SK-N-SH (cell line): Measurements from ENCODE around the gene GCN1. TPM values are rescaled to one million over a fixed set of nuclear protein-coding genes. Genes with fewer than 3 reads are reported as not detected.

ENCODE experiments used
- CTCF ChIA-PET: fragments of 300-600, 350-600 bp; formaldehyde crosslinking; extraction: SDS; loops from one replicate; lab custom pipeline; 2021; lab: Yijun Ruan, JAX
- POLR2A ChIA-PET: fragments of 350-600 bp; sonication (Branson Sonifier 250); formaldehyde crosslinking; extraction: SDS; loops from one replicate; lab custom pipeline; 2020; ENCODE audit warnings: antibody characterized with exemption, inconsistent platforms; lab: Yijun Ruan, JAX
- DNase-seq: peaks from one replicate; pipeline ENCODE4 v3.0.0; 2012
- H2AFZ ChIP-seq: fragments of 200-600 bp; sonication (generic); 2 replicates; pipeline ENCODE4 v1.8.1; 2016; ENCODE audit warnings: antibody characterized with exemption, mild to moderate bottlenecking, low read depth
- H3F3A ChIP-seq: fragments of 200-600 bp; sonication (generic); replicated peaks from 2 replicates; pipeline ENCODE3; 2016; ENCODE audit warnings: antibody characterized with exemption, mild to moderate bottlenecking; ENCODE audit not compliant: insufficient read depth
- H3K27ac ChIP-seq, 2 experiments: fragments of 200-500 bp in 1 of 2; fragments of 200-600 bp in 1 of 2; sonication (Bioruptor generic) in 1 of 2; sonication (generic), shearing (Covaris generic) in 1 of 2; 2 replicates each; pipeline versions ENCODE4 v1.5.1 to v1.6.1; 2014 to 2016; ENCODE audit warnings: low read depth in 2 of 2, inconsistent platforms in 1 of 2, low read length in 1 of 2, mild to moderate bottlenecking in 1 of 2, mixed read lengths in 1 of 2
- H3K27me3 ChIP-seq: fragments of 200-600 bp; sonication (generic), shearing (Covaris generic); 2 replicates; pipeline ENCODE4 v1.6.1; 2016; ENCODE audit warnings: mixed run types; ENCODE audit not compliant: insufficient read depth
- H3K36me3 ChIP-seq, 2 experiments: fragments of 200-500 bp in 1 of 2; fragments of 200-600 bp in 1 of 2; sonication (Bioruptor generic) in 1 of 2; sonication (generic) in 1 of 2; replicated peaks in 1 of 2; 2 replicates each; pipeline versions ENCODE3 to v1.5.1; 2014 to 2016; ENCODE audit warnings: low read length in 1 of 2, mild to moderate bottlenecking in 1 of 2; ENCODE audit not compliant: insufficient read depth in 2 of 2, control insufficient read depth in 1 of 2
- H3K4me1 ChIP-seq, 2 experiments: fragments of 200-500 bp in 1 of 2; fragments of 200-600 bp in 1 of 2; sonication (Bioruptor generic) in 1 of 2; sonication (generic), shearing (Covaris generic) in 1 of 2; 2 replicates each; pipeline versions ENCODE4 v1.5.1 to v1.6.1; 2014 to 2016; ENCODE audit warnings: low read depth in 1 of 2, low read length in 1 of 2, mixed run types in 1 of 2; ENCODE audit not compliant: insufficient read depth in 2 of 2, control insufficient read depth in 1 of 2
- H3K4me2 ChIP-seq: fragments of 200-600 bp; sonication (generic), shearing (Covaris generic); 2 replicates; pipeline ENCODE4 v1.6.1; 2017; ENCODE audit warnings: mixed run types
- H3K4me3 ChIP-seq, 2 experiments: fragments of 200-500 bp in 1 of 2; fragments of 200-600 bp in 1 of 2; sonication (Bioruptor generic) in 1 of 2; sonication (generic), shearing (Covaris generic) in 1 of 2; 2 replicates each; pipeline versions ENCODE4 v1.5.1 to v1.8.1; 2014 to 2016; ENCODE audit warnings: low read depth in 2 of 2, inconsistent platforms in 1 of 2, low read length in 1 of 2, mild to moderate bottlenecking in 1 of 2, mixed read lengths in 1 of 2, moderate library complexity in 1 of 2
- H3K79me2 ChIP-seq: fragments of 200-600 bp; sonication (generic); 2 replicates; pipeline ENCODE4 v1.8.1; 2017; ENCODE audit warnings: mild to moderate bottlenecking; ENCODE audit not compliant: insufficient read depth
- H3K9ac ChIP-seq: fragments of 200-600 bp; sonication (generic); 2 replicates; pipeline ENCODE4 v1.6.1; 2017; ENCODE audit warnings: mixed run types
- H3K9me2 ChIP-seq: fragments of 200-600 bp; sonication (generic); 2 replicates; pipeline ENCODE4 v1.6.1; 2017; ENCODE audit warnings: mixed run types
- H3K9me3 ChIP-seq: fragments of 200-600 bp; sonication (generic); 2 replicates; pipeline ENCODE4 v1.6.1; 2017; ENCODE audit warnings: mixed run types, mild to moderate bottlenecking, moderate library complexity
- H4K20me1 ChIP-seq: fragments of 200-600 bp; sonication (generic); 2 replicates; pipeline ENCODE4 v1.6.1; 2017; ENCODE audit warnings: mild to moderate bottlenecking, mixed run types; ENCODE audit not compliant: insufficient read depth
- CHD2 ChIP-seq: fragments of 150-350 bp; IDR thresholded peaks from 2 replicates; pipeline ENCODE4 v1.6.1; 2018; ENCODE audit warnings: low read length; ENCODE audit not compliant: partially characterized antibody
- ELF1 ChIP-seq: IDR thresholded peaks from 2 replicates; pipeline ENCODE4 v1.4.0; 2012
- EP300 ChIP-seq, 2 experiments: IDR thresholded peaks; 2 replicates each; pipeline versions ENCODE4 v1.4.0 to v1.6.1; 2012; ENCODE audit warnings: borderline replicate concordance in 1 of 2, low read depth in 1 of 2, low read length in 1 of 2
- EZH2phosphoT487 ChIP-seq: fragments of 200-600 bp; sonication (generic); IDR thresholded peaks from 2 replicates; pipeline ENCODE4 v1.6.1; 2017; ENCODE audit warnings: low read depth, mixed run types, mild to moderate bottlenecking, antibody characterized with exemption, moderate library complexity, borderline replicate concordance
- FOSL2 ChIP-seq: IDR thresholded peaks from 2 replicates; pipeline ENCODE4 v1.4.0; 2012; ENCODE audit warnings: low read depth, mild to moderate bottlenecking, moderate library complexity, borderline replicate concordance
- FOXJ3 ChIP-seq: sonication (generic); formaldehyde crosslinking; IDR thresholded peaks from 2 replicates; pipeline ENCODE4 v1.5.1; 2020; ENCODE audit warnings: mild to moderate bottlenecking, missing genetic modification reagents
- GATA2 ChIP-seq: sonication (generic); formaldehyde crosslinking; IDR thresholded peaks from 2 replicates; pipeline ENCODE4 v1.5.0; 2020; ENCODE audit warnings: mild to moderate bottlenecking, missing genetic modification reagents
- JUND ChIP-seq: IDR thresholded peaks from 2 replicates; pipeline ENCODE4 v1.4.0; 2012
- MXI1 ChIP-seq: IDR thresholded peaks from 2 replicates; pipeline ENCODE4 v1.6.1; 2012; ENCODE audit warnings: mild to moderate bottlenecking, low read depth, low read length, improper control_type of control experiment
- NFIC ChIP-seq: IDR thresholded peaks from 2 replicates; pipeline ENCODE4 v1.4.0; 2012; ENCODE audit warnings: borderline replicate concordance
- NRF1 ChIP-seq: IDR thresholded peaks from 2 replicates; pipeline ENCODE4 v1.6.1; 2012; ENCODE audit warnings: low read depth, mild to moderate bottlenecking, low read length
- RAD21 ChIP-seq: IDR thresholded peaks from 2 replicates; pipeline ENCODE4 v1.6.1; 2012; ENCODE audit warnings: mild to moderate bottlenecking, low read length
- RFX5 ChIP-seq: IDR thresholded peaks from 2 replicates; pipeline ENCODE4 v1.6.1; 2012; ENCODE audit warnings: mild to moderate bottlenecking, improper control_type of control experiment, low read length
- RXRA ChIP-seq: IDR thresholded peaks from 2 replicates; pipeline ENCODE4 v1.4.0; 2012; ENCODE audit warnings: low read depth, mild to moderate bottlenecking, borderline replicate concordance
- TEAD4 ChIP-seq: IDR thresholded peaks from 2 replicates; pipeline ENCODE4 v1.4.0; 2012; ENCODE audit warnings: mild to moderate bottlenecking, borderline replicate concordance; ENCODE audit not compliant: insufficient read depth
- YY1 ChIP-seq: IDR thresholded peaks from 2 replicates; pipeline ENCODE4 v1.4.0; 2012; ENCODE audit warnings: low read depth, mild to moderate bottlenecking
- WGBS: methylation state at CpG from one replicate; pipeline ENCODE4 v1.1.6; 2017; ENCODE audit warnings: low lambda C conversion rate; 5-methylcytosine and 5-hydroxymethylcytosine counted together
- polyA plus RNA-seq, 3 experiments: library from polyadenylated mRNA; depleted of rRNA; stranded (reverse); fragments of >200 nt; gene quantifications; 2 replicates each; pipeline ENCODE4 v1.2.3, GENCODE V29; 2012
- TF ChIP-seq, protein P1 (sequence below): IDR thresholded peaks from 2 replicates; pipeline ENCODE4 v1.4.0; 2012; ENCODE audit warnings: low read depth, borderline replicate concordance
- TF ChIP-seq, protein P2 (sequence below): fragments of 200-600 bp; sonication (generic); IDR thresholded peaks from 2 replicates; pipeline ENCODE4 v1.6.1; 2017; ENCODE audit warnings: antibody characterized with exemption, mild to moderate bottlenecking, moderate library complexity
- TF ChIP-seq, protein P3 (sequence below): IDR thresholded peaks from 2 replicates; pipeline ENCODE4; 2012
- TF ChIP-seq, protein P4 (sequence below): fragments of 150-350 bp; IDR thresholded peaks from 2 replicates; pipeline ENCODE4 v1.6.1; 2016; ENCODE audit warnings: mild to moderate bottlenecking, low read depth, low read length

The GCN1 gene
- polyA plus RNA-seq, 1 of the 3 experiments (the other 2 are of a cell fraction), result 54.4 TPM

DNA sequence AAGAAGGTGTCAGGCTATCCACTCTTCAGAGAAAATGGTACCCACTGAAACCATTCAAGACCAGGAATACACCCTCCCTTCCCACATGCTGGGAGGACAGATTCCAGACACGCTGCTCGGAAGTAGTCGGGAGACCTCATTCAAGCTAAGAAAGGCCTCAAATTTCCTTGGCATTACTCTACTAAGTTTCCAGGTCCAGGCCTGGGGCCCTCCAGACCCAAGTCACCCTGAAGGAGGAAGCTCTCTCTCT lies 33.5 kb upstream of the GCN1 start:
- H2AFZ ChIP-seq, result no peak overlapping the region
- WGBS, result 72% methylated on average over 3 of the region's 3 CpGs
- peaks cover 22% of the 10 kb centered on the region for H4K20me1 ChIP-seq

More for the DNA sequence above, 33.5 kb upstream of the GCN1 start:
- H3K36me3 ChIP-seq, result peaks cover 19 to 23% of the 10 kb centered on the region in 2 experiments
- H3K9me3 ChIP-seq, result no peaks in the 10 kb centered on the region
- H3K9me2 ChIP-seq, result no peaks in the 10 kb centered on the region
- H3K27ac ChIP-seq, result peak overlapping the region in 1 of 2 experiments; percentile 10; a peak in 1 of 4 replicates
- peak overlapping the region; percentile 91 for H3K4me2 ChIP-seq
- peaks cover 45% of the 10 kb centered on the region for H3F3A ChIP-seq
- peaks cover 58 to 69% of the 10 kb centered on the region in 2 experiments for H3K4me1 ChIP-seq
- DNase-seq, result no peak
- TF ChIP-seq MXI1 (no peak), JUND (no peak), EP300 (IDR thresholded peaks at IDR 0.05; ENCODE audit: borderline replicate concordance in 1 of 2, low read depth in 1 of 2, low read length in 1 of 2) (no peak), FOXJ3 (CRISPR knock-in tag) (no peak), RFX5 (no peak), RAD21 (no peak), NFIC (no peak), ELF1 (no peak), GATA2 (CRISPR knock-in tag) (no peak), NRF1 (no peak), YY1 (no peak), CHD2 (no peak), FOSL2 (no peak), RXRA (no peak), TEAD4 (no peak), EZH2phosphoT487 (no peak)
- TF ChIP-seq, protein P1, sequence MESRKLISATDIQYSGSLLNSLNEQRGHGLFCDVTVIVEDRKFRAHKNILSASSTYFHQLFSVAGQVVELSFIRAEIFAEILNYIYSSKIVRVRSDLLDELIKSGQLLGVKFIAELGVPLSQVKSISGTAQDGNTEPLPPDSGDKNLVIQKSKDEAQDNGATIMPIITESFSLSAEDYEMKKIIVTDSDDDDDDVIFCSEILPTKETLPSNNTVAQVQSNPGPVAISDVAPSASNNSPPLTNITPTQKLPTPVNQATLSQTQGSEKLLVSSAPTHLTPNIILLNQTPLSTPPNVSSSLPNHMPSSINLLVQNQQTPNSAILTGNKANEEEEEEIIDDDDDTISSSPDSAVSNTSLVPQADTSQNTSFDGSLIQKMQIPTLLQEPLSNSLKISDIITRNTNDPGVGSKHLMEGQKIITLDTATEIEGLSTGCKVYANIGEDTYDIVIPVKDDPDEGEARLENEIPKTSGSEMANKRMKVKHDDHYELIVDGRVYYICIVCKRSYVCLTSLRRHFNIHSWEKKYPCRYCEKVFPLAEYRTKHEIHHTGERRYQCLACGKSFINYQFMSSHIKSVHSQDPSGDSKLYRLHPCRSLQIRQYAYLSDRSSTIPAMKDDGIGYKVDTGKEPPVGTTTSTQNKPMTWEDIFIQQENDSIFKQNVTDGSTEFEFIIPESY, result no peak
- TF ChIP-seq, protein P2, sequence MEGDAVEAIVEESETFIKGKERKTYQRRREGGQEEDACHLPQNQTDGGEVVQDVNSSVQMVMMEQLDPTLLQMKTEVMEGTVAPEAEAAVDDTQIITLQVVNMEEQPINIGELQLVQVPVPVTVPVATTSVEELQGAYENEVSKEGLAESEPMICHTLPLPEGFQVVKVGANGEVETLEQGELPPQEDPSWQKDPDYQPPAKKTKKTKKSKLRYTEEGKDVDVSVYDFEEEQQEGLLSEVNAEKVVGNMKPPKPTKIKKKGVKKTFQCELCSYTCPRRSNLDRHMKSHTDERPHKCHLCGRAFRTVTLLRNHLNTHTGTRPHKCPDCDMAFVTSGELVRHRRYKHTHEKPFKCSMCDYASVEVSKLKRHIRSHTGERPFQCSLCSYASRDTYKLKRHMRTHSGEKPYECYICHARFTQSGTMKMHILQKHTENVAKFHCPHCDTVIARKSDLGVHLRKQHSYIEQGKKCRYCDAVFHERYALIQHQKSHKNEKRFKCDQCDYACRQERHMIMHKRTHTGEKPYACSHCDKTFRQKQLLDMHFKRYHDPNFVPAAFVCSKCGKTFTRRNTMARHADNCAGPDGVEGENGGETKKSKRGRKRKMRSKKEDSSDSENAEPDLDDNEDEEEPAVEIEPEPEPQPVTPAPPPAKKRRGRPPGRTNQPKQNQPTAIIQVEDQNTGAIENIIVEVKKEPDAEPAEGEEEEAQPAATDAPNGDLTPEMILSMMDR, result no peak
- TF ChIP-seq, protein P3, sequence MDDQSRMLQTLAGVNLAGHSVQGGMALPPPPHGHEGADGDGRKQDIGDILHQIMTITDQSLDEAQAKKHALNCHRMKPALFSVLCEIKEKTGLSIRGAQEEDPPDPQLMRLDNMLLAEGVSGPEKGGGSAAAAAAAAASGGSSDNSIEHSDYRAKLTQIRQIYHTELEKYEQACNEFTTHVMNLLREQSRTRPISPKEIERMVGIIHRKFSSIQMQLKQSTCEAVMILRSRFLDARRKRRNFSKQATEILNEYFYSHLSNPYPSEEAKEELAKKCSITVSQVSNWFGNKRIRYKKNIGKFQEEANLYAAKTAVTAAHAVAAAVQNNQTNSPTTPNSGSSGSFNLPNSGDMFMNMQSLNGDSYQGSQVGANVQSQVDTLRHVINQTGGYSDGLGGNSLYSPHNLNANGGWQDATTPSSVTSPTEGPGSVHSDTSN, result no peak
- TF ChIP-seq, protein P4, sequence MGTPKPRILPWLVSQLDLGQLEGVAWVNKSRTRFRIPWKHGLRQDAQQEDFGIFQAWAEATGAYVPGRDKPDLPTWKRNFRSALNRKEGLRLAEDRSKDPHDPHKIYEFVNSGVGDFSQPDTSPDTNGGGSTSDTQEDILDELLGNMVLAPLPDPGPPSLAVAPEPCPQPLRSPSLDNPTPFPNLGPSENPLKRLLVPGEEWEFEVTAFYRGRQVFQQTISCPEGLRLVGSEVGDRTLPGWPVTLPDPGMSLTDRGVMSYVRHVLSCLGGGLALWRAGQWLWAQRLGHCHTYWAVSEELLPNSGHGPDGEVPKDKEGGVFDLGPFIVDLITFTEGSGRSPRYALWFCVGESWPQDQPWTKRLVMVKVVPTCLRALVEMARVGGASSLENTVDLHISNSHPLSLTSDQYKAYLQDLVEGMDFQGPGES, result no peak
- TF ChIP-seq, all 33 proteins: peak for 0
- no peaks in the 10 kb centered on the region for H3K27me3 ChIP-seq
- 0 out of 4 replicates have a peak overlapping the region, but pooled peaks of 1 of the 2 experiments have one; percentile 44 for H3K4me3 ChIP-seq
- CTCF ChIA-PET, result interaction anchor here (0.6 to 18.6 kb wide), 27 partner anchors 10 to 282 kb away, joined by 3 to 618 read pairs (median 8); partner anchors contain the start of genes PLA2G1B, PXN, RAB35 and RNU4-1
- POLR2A ChIA-PET, result interaction anchor here (0.7 to 8.7 kb wide), 5 partner anchors 24 to 67 kb away, joined by 3 to 108 read pairs (median 22); partner anchors contain the start of genes PXN, RNU4-1, RNU4-2 and RPLP0
- no peak overlapping the region for H3K9ac ChIP-seq
- H3K79me2 ChIP-seq, result peaks cover 88% of the 10 kb centered on the region
